Occipital lobe (tissue), 3 donors: ENCODE measurements around the gene PRUNE2. TPM values are rescaled to one million over a fixed set of nuclear protein-coding genes. Genes with fewer than 3 reads are reported as not detected.

Experiments
- DNase-seq: peaks from one replicate; lab custom pipeline; 2025; lab: John Stamatoyannopoulos, UW
- small RNA-seq: library from RNA; depleted of rRNA; stranded (forward); fragments of <200 nt; gene quantifications from one replicate; pipeline ENCODE3, GENCODE V24; 2014
- total RNA-seq: library from RNA; depleted of rRNA; stranded (reverse); fragments of >200 nt; gene quantifications from one replicate; pipeline ENCODE4 v1.2.3, GENCODE V29; 2014

Gene PRUNE2
- total RNA-seq, 1 donor from 2014 or later, result 13.4 TPM

DNA sequence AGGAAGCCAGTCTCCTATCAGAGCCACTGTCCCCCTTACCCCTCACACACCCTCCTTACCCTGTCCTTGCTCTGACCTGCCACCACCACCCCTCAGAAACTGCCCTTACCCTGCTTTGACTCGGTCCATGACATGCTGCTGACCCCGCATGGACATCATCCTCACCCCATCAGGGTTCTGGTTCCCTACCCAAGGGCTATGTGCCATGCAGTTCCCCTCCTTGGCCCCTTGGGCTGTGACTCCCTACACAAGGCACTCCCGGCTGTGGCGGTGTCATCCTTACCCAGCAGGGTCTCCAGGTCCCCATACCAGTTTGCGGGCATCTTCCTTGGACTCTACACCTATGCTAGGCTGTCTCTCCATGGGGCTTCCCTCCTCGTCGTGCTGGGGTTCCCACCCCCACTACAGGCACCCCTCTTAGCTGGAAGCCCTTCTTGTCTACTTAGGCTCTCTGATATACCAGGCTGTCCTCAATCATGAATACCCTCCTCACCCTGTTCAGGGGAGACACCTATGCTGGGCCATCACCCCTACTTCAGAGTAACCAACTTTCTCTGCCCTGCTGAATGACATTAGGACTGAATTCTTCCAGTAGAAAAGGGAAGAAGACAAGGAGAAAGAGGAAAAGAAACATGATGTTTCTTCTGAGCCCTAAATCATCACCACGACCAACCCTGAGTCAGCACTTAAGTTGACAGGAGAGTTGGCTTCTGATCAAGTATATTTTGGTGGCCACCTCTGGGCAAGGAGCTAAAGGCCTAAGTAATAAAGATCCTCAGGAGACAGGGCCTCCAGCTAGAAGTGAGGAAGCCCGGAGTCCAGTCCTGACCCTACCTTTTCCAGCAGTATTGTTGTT lies 331.8 kb downstream of the PRUNE2 start:
- DNase-seq, result no peak

DNA sequence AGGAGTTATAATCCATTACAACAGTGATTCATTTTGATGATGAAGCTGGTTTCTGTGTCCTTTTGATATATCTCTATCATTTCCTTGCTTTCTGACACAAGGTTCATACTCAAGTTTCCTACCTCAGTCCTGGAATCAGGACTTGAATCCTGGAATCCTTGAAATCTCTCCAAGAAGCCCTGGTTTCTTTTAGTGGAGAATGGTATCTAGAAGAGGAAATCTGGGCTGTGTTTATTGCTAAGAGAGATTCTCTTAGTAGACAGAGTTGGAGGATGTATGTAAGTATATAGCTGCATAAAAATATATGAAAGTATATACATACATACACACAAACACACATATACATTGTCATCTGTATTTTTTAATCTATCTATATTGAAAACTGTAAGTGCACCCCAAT lies 332.5 kb downstream of the PRUNE2 start:
- no peak for DNase-seq

GRCh38 chr9:76572151-76572550 lies 333.8 kb downstream of the PRUNE2 start:
- DNase-seq, result no peak

DNA sequence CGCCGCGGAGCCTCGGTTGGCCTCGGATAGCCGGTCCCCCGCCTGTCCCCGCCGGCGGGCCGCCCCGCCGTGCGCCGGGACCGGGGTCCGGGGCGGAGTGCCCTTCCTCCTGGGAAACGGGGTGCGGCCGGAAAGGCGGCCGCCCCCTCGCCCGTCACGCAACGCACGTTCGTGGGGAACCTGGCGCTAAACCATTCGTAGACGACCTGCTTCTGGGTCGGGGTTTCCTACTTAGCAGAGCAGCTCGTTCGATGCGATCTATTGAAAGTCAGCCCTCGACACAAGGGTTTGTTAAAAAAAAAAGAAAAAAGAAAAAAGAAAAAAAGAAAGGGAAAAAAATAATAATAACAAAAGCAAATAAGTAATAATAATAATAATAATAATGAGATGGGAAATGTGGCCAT lies 334.2 kb downstream of the PRUNE2 start:
- no peak for DNase-seq

DNA sequence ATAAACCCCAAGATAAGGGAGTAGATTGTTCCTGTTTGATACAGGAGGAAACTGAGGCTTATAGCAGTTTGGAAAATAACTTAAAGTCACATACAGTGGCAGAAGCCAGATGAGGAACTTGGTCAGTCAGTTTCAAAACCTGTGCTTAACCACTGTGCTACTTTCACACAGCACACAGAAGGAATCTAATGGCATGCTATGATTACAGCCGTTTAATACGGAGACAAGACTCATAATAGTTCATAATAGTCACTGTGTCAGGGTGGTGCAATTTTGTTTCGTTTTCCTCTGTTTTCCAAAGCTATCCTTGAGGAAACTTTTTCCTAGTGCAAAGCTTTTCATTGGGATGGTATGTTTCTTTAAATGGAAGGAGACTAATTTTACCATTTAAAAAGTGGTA lies 334.6 kb downstream of the PRUNE2 start:
- DNase-seq, result no peak

DNA sequence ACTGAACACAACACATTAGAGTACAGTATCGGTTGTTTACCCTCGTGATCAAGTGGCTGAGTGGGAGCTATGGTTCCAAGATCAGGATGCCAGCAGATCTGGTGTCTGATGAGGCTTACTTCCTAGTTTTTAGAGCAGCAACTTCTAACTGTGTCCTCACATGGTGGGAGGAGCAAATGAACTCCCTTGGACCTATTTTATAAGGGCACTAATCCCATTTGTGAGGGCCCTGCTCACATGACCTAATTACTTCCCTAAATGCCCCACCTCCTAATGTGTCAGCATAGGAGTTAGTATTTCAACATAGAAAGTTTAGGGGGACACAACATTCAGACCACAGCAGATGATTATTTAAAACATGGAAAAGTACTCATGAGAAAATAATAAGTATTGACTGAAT lies 335.1 kb downstream of the PRUNE2 start:
- no peak for DNase-seq

DNA sequence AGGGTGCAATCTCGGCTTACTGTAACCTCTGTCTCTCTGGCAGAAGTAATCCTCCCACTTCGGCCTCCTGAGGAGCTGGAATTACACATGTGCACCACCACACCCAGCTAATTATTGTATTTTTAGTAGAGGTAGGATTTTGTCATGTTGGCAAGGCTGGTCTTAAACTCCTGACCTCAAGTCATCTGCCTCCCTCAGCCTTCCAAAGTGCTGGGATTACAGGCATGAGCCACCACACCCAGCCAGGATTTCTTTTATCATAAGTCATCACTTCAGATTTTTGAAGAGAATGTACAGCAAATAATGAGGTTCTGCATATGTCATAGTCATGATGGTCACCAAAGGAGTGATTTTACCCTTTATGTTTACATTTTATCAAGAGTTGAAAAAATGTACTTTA lies 338.8 kb downstream of the PRUNE2 start:
- DNase-seq, result no peak

DNA sequence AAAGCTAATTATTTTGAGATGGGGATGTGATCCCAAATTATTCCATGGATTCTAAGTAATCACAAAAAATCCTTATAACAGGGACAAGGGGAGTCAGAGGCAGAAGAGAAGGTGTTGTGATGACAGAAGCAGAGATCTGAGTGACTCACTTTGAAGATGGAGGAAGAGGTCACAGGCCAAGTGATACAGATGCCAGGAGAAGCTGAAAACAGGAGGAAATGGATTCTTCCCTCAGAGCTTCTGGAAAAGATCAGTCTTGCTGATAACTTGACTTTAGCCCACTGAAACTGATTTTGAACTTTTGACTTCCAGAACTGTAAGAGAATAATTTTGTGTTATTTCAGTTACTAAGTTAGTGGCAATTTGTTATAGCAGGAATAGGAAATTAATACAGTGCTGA lies 341.6 kb downstream of the PRUNE2 start:
- DNase-seq, result no peak

DNA sequence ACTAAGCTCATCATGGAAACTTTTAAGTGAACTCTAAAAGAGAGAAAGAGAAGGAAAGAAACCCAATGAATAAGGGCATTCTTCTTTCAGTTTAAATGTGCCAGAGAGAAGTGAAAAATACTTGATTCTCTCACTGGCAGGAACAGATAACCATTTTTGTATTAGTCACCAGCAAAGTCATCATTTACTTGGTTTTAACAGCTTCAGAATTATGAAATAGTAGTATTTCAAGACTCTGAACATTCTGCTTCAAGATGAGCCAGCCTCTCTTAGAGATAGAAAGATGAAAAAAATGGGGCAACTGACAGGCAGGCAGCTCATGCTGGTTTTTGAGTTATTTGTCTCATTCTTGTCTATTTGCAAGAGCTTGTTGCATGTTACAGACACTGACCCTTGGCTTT lies 343.4 kb downstream of the PRUNE2 start:
- DNase-seq, result no peak

GRCh38 chr9:76561900-76562299 lies 344.0 kb downstream of the PRUNE2 start:
- no peak for DNase-seq

Small RNA genes lying within 50 kb of the gene (small RNA-seq; reads per million reads assigned to genes)
- gene AL359314.1, result not detected

Other genes with a start within 250 kb of the PRUNE2 start
- gene PCA3, start 141.7 kb downstream of the PRUNE2 start, total RNA-seq, result 0.16 TPM
- not detected for gene FOXB2, start 113.5 kb upstream of the PRUNE2 start, total RNA-seq